Endothelial cell of umbilical vein (primary cell): ENCODE results near the gene DBF4. TPM values are rescaled to one million over a fixed set of nuclear protein-coding genes. Genes with fewer than 3 reads are reported as not detected.
"Not testable (repeated sequence)": the region's sequence is repeated elsewhere in the genome, so short reads cannot be mapped to it uniquely, and the experiment has no call there.

Source experiments
- BruUV-seq: library from RNA; stranded (reverse); fragments of 400-500 nt; replicated peaks from 2 replicates; lab custom pipeline; 2021; lab: Mats Ljungman, UMichigan
- CTCF ChIA-PET: fragments of 300-600, 350-600 bp; sonication (Branson Sonifier 250); formaldehyde crosslinking; loops from one replicate; lab custom pipeline; 2021; ENCODE audit warnings: antibody characterized with exemption, inconsistent platforms; lab: Charles Lee
- POLR2A ChIA-PET: fragments of 300-600, 350-600 bp; sonication (Branson Sonifier 250); formaldehyde crosslinking; loops from one replicate; lab custom pipeline; 2021; ENCODE audit warnings: antibody characterized with exemption, inconsistent platforms; lab: Charles Lee
- DNase-seq: peaks from one replicate; pipeline ENCODE4 v3.0.0-alpha.2; 2011; ENCODE audit warnings: low read depth, low spot score
- FAIRE-seq: peaks from 2 replicates; lab custom pipeline; 2011; peaks lifted over from hg19 to GRCh38; lab: Jason Lieb, UNC
- H2AFZ ChIP-seq: 2 replicates; pipeline ENCODE4 v1.6.0; 2012; ENCODE audit warnings: low read depth, low read length, control low read depth, inconsistent platforms
- H3K27ac ChIP-seq: 2 replicates; pipeline ENCODE4 v1.5.1; 2011; ENCODE audit warnings: low read depth, mild to moderate bottlenecking, control low read depth, low read length, moderate library complexity; ENCODE audit not compliant: insufficient read depth
- H3K27me3 ChIP-seq, 2 experiments: 2 replicates each; pipeline versions ENCODE4 v1.6.0 to v1.6.1; 2011; ENCODE audit warnings: low read length in 2 of 2, mixed read lengths in 1 of 2; ENCODE audit not compliant: control insufficient read depth in 2 of 2, insufficient read depth in 2 of 2
- H3K36me3 ChIP-seq, 2 experiments: 2 replicates in 1 of 2; 3 replicates in 1 of 2; pipeline ENCODE4 v1.5.1; 2011; ENCODE audit warnings: low read length in 2 of 2, mild to moderate bottlenecking in 1 of 2, moderate library complexity in 1 of 2; ENCODE audit not compliant: control insufficient read depth in 2 of 2, insufficient read depth in 2 of 2; ENCODE audit errors: extremely low read depth in 1 of 2
- H3K4me1 ChIP-seq: 3 replicates; pipeline ENCODE4 v1.5.1; 2011; ENCODE audit warnings: mild to moderate bottlenecking, low read length; ENCODE audit not compliant: control insufficient read depth, insufficient read depth; ENCODE audit errors: extremely low read depth
- H3K4me2 ChIP-seq: 2 replicates; pipeline ENCODE4 v1.6.1; 2011; ENCODE audit warnings: low read length, control low read depth, mixed read lengths; ENCODE audit not compliant: insufficient read depth
- H3K4me3 ChIP-seq, 3 experiments: fragments of 200-600 bp in 1 of 3; sonication (generic), shearing (Covaris generic) in 1 of 3; replicated peaks in 1 of 3; 2 replicates each; pipeline ENCODE4 v1.5.1; 2011 to 2016; ENCODE audit warnings: control low read depth in 3 of 3, low read length in 3 of 3, mild to moderate bottlenecking in 2 of 3, inconsistent platforms in 1 of 3, low read depth in 1 of 3, moderate library complexity in 1 of 3; ENCODE audit not compliant: insufficient read depth in 1 of 3
- H3K79me2 ChIP-seq: 2 replicates; pipeline ENCODE4 v1.6.0; 2012; ENCODE audit warnings: low read length, inconsistent platforms; ENCODE audit not compliant: control insufficient read depth, insufficient read depth
- H3K9ac ChIP-seq: replicated peaks from 2 replicates; pipeline ENCODE3; 2011; ENCODE audit warnings: low read length, control low read depth; ENCODE audit not compliant: insufficient read depth; ENCODE audit errors: extremely low read depth
- H3K9me1 ChIP-seq: replicated peaks from 3 replicates; pipeline ENCODE4 v1.6.0; 2011; ENCODE audit warnings: mild to moderate bottlenecking, low read length; ENCODE audit not compliant: control insufficient read depth, insufficient read depth; ENCODE audit errors: extremely low read depth
- H3K9me3 ChIP-seq: replicated peaks from 2 replicates; pipeline ENCODE4 v1.5.1; 2012; ENCODE audit warnings: low read length, inconsistent platforms; ENCODE audit not compliant: control insufficient read depth, insufficient read depth
- H4K20me1 ChIP-seq: replicated peaks from 2 replicates; pipeline ENCODE3; 2011; ENCODE audit warnings: mild to moderate bottlenecking, low read length; ENCODE audit not compliant: control insufficient read depth, insufficient read depth; ENCODE audit errors: extremely low read depth
- CTCF ChIP-seq, 2 donors: IDR thresholded peaks; 1 replicate in 1 of 2; 2 replicates in 1 of 2; pipeline ENCODE4 v1.5.1; 2011; ENCODE audit warnings: low read length in 2 of 2, mild to moderate bottlenecking in 2 of 2, moderate library complexity in 2 of 2, control low read depth in 1 of 2, inconsistent platforms in 1 of 2, low read depth in 1 of 2; ENCODE audit not compliant: insufficient read depth in 1 of 2; ENCODE audit errors: extremely low read depth in 1 of 2
- FOS ChIP-seq: IDR thresholded peaks from 2 replicates; pipeline ENCODE4 v1.6.1; 2011; ENCODE audit warnings: mild to moderate bottlenecking, low read length, moderate library complexity, borderline replicate concordance; ENCODE audit not compliant: insufficient read depth
- MYC ChIP-seq: IDR thresholded peaks from one replicate; pipeline ENCODE4 v1.6.1; 2011; ENCODE audit warnings: mild to moderate bottlenecking, low read depth, low read length
- dilution Hi-C: fragments of 300-500 bp; cut with MboI; formaldehyde crosslinking; loops from one replicate; pipeline ENCODE4 v1.15.0; 2019; ENCODE audit warnings: low sequenced_read_pairs; ENCODE audit not compliant: extremely low pct_ligation_motif_present
- intact Hi-C: fragments of 100-400 bp; cut with micrococcal nuclease; formaldehyde crosslinking; loops from one replicate; pipeline ENCODE4 v1.10.0; 2022
- polyA plus RNA-seq, 4 experiments: library from polyadenylated mRNA; depleted of rRNA in 3 of 4; stranded (reverse) in 3 of 4; unstranded in 1 of 4; fragments of >200 nt; gene quantifications; 2 replicates each; pipeline versions ENCODE4 v1.2.1 to v1.2.3, GENCODE V29; 2011 to 2012; ENCODE audit warnings: missing spikeins in 1 of 4
- total RNA-seq: library from RNA; stranded (reverse); gene quantifications from 2 replicates; pipeline ENCODE4 v1.2.3, GENCODE V29; 2021

DBF4 gene
- total and polyA plus RNA-seq, 2 donors (not counting 3 experiments of a cell fraction or from before 2014, with no cell fraction given) = 3.7 to 39.7 TPM

DNA sequence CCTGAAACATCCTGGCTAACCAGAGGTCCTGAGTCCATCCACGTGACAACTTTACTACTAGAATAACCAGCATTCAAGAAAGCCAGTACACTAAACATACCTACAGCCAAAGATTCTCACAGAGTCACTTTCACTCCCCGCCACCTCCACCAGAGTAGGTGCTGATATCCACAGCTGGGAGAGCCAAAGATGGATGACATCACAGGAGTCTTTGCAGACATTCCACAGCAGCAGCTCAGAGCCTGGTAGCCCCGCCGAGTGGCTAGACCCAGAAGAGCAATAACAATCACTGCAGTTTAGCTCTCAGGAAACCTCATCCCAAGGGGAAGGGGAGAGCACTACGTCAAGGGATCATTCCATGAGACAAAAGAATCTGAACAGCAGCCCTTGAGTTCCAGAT, 44.3 kb downstream of the DBF4 start:
- H3K27me3 ChIP-seq = no peaks in the 10 kb centered on the region
- intact Hi-C loops = no loop called here
- no peak overlapping the region for H3K4me2 ChIP-seq
- no peak overlapping the region for H3K9ac ChIP-seq
- no peak for FAIRE-seq
- H2AFZ ChIP-seq = no peak overlapping the region
- H3K4me3 ChIP-seq = no peak overlapping the region
- DNase-seq = no peak
- no peaks in the 10 kb centered on the region for H3K9me3 ChIP-seq
- ChIA-PET POLR2A (no interaction called here), CTCF (interaction anchor here (1.2 to 2.4 kb wide), 4 partner anchors 9 to 192 kb away, joined by 4 to 10 read pairs (median 4); partner anchors contain the start of gene ADAM22)
- no peaks in the 10 kb centered on the region for H3K36me3 ChIP-seq
- no peak overlapping the region for H3K27ac ChIP-seq
- no peaks in the 10 kb centered on the region for H3K79me2 ChIP-seq
- no TSS peak for BruUV-seq
- no peak for TF ChIP-seq FOS
- TF ChIP-seq MYC = no peak
- TF ChIP-seq CTCF (IDR thresholded peaks at IDR 0.05; ENCODE audit: extremely low read depth in 1 of 2, insufficient read depth in 1 of 2, low read depth in 1 of 2, low read length in 2 of 2) = no peak
- H3K9me1 ChIP-seq = no peaks in the 10 kb centered on the region
- H4K20me1 ChIP-seq = no peaks in the 10 kb centered on the region
- dilution Hi-C loops = no loop called here
- H3K4me1 ChIP-seq = no peaks in the 10 kb centered on the region

DNA sequence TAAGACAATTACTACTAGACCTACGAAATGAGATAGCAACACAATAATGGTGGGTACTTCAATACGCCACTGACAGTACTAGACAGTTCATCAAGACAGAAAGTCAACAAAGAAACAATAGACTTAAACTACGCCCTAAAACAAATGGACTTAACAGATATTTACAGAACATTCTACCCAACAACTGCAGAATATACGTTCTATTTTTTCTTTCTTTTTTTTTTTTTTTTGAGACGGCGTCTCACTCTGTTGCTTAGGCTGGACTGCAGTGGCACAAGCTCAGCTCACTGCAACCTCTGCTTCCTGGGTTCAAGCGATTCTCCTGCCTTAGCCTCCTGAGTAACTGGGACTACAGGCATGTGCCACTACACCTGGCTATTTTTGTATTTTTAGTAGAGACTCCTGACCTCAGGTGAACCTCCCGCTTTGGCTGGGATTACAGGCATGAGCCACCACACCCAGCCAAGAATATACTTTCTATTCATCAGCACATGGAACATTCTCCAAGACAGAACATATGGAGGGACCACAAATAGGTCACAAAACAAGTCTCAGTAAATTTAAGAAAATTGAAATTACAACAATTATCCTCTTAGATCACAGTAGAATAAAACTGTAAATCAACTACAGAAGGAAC, 46.6 kb downstream of the DBF4 start:
- H3K4me2 ChIP-seq, CTCF ChIA-PET, H3K27me3 ChIP-seq, dilution Hi-C loops, H3K9me1 ChIP-seq, DNase-seq, H3K4me3 ChIP-seq, H3K79me2 ChIP-seq, H2AFZ ChIP-seq, H3K36me3 ChIP-seq, POLR2A ChIA-PET, H3K4me1 ChIP-seq, H4K20me1 ChIP-seq, FAIRE-seq, intact Hi-C loops, H3K9ac ChIP-seq, BruUV-seq, H3K9me3 ChIP-seq, H3K27ac ChIP-seq: not testable (repeated sequence)
